OCI-LY7 (cell line): ENCODE results near the gene EPB41L4B. TPM values are rescaled to one million over a fixed set of nuclear protein-coding genes. Genes with fewer than 3 reads are reported as not detected.

ENCODE experiments used
- BruUV-seq: library from RNA; stranded (reverse); fragments of 400-500 nt; replicated peaks from 2 replicates; lab custom pipeline; 2021; lab: Mats Ljungman, UMichigan
- CTCF ChIA-PET: fragments of 300-600 bp; sonication (Branson Sonifier 250); formaldehyde crosslinking; loops from one replicate; lab custom pipeline; 2022; ENCODE audit warnings: antibody characterized with exemption; ENCODE audit not compliant: unreplicated experiment; lab: Charles Lee
- POLR2A ChIA-PET: fragments of 300-600 bp; sonication (Branson Sonifier 250); formaldehyde crosslinking; loops from one replicate; lab custom pipeline; 2022; ENCODE audit warnings: antibody characterized with exemption; lab: Charles Lee
- DNase-seq: peaks from one replicate; pipeline ENCODE4 v3.0.0-alpha.2; 2015; ENCODE audit warnings: low spot score
- H2AFZ ChIP-seq: fragments of 200-600 bp; sonication (generic), shearing (Covaris generic); 2 replicates; pipeline ENCODE4 v1.6.1; 2014; ENCODE audit warnings: mild to moderate bottlenecking, antibody characterized with exemption, low read length, moderate library complexity
- H3K27ac ChIP-seq: fragments of 200-600 bp; sonication (generic); 2 replicates; pipeline ENCODE4 v1.5.1; 2014; ENCODE audit warnings: mixed run types, low read depth, mild to moderate bottlenecking, moderate library complexity, low read length, inconsistent platforms; ENCODE audit not compliant: poor library complexity, severe bottlenecking
- H3K36me3 ChIP-seq: fragments of 200-600 bp; sonication (generic); 2 replicates; pipeline ENCODE4 v1.6.1; 2014; ENCODE audit warnings: mild to moderate bottlenecking, antibody characterized with exemption, low read length, moderate library complexity, mixed read lengths; ENCODE audit not compliant: insufficient read depth
- H3K4me1 ChIP-seq: fragments of 200-600 bp; sonication (generic); 2 replicates; pipeline ENCODE4 v1.5.1; 2014; ENCODE audit warnings: mild to moderate bottlenecking, low read length; ENCODE audit not compliant: insufficient read depth, poor library complexity, severe bottlenecking
- H3K4me2 ChIP-seq: fragments of 200-600 bp; sonication (generic); 2 replicates; pipeline ENCODE4 v1.6.1; 2014; ENCODE audit warnings: mild to moderate bottlenecking, low read length
- H3K4me3 ChIP-seq: fragments of 200-600 bp; sonication (generic); 2 replicates; pipeline ENCODE4 v1.5.1; 2014; ENCODE audit warnings: mild to moderate bottlenecking, low read depth, low read length; ENCODE audit not compliant: poor library complexity, severe bottlenecking
- H3K79me2 ChIP-seq: fragments of 200-600 bp; sonication (generic); 2 replicates; pipeline ENCODE4 v1.6.1; 2016; ENCODE audit warnings: low read depth, mild to moderate bottlenecking, low read length, moderate library complexity, mixed read lengths; ENCODE audit not compliant: insufficient read depth
- H3K9me2 ChIP-seq: fragments of 200-600 bp; sonication (generic); 2 replicates; pipeline ENCODE4 v1.6.1; 2016; ENCODE audit warnings: mild to moderate bottlenecking, low read length, mixed read lengths; ENCODE audit not compliant: insufficient read depth
- H3K9me3 ChIP-seq: fragments of 200-600 bp; sonication (generic); 2 replicates; pipeline ENCODE4 v1.6.1; 2014; ENCODE audit warnings: mild to moderate bottlenecking, mixed run types, low read length, mixed read lengths
- H4K20me1 ChIP-seq: fragments of 200-600 bp; sonication (generic); 2 replicates; pipeline ENCODE4 v1.6.1; 2014; ENCODE audit warnings: mild to moderate bottlenecking, antibody characterized with exemption, low read length, moderate library complexity, mixed read lengths; ENCODE audit not compliant: insufficient read depth
- EZH2phosphoT487 ChIP-seq: fragments of 200-600 bp; sonication (generic); IDR thresholded peaks from 2 replicates; pipeline ENCODE4 v1.6.1; 2018; ENCODE audit warnings: low read depth, borderline replicate concordance, mild to moderate bottlenecking, mixed run types, antibody characterized with exemption, low read length, moderate library complexity, mixed read lengths
- intact Hi-C: fragments of 100-400 bp; cut with micrococcal nuclease; formaldehyde crosslinking; loops from one replicate; pipeline ENCODE4 v1.10.0; 2022; ENCODE audit not compliant: unreplicated experiment
- total RNA-seq, 2 experiments: library from RNA; depleted of rRNA in 1 of 2; stranded (reverse); fragments of >200 nt in 1 of 2; shearing (Covaris generic) in 1 of 2; gene quantifications; 2 replicates each; pipeline ENCODE4 v1.2.3, GENCODE V29; 2014 to 2022
- TF ChIP-seq, protein P1 (sequence below): fragments of 200-600 bp; sonication (generic); conservative IDR thresholded peaks from 2 replicates; pipeline ENCODE4 v1.5.1; 2014; ENCODE audit warnings: mild to moderate bottlenecking, antibody characterized with exemption, low read length, moderate library complexity, mixed read lengths

The EPB41L4B gene
- total RNA-seq, 2 experiments from 2014 or later = 0.29 TPM; not detected in 1

DNA sequence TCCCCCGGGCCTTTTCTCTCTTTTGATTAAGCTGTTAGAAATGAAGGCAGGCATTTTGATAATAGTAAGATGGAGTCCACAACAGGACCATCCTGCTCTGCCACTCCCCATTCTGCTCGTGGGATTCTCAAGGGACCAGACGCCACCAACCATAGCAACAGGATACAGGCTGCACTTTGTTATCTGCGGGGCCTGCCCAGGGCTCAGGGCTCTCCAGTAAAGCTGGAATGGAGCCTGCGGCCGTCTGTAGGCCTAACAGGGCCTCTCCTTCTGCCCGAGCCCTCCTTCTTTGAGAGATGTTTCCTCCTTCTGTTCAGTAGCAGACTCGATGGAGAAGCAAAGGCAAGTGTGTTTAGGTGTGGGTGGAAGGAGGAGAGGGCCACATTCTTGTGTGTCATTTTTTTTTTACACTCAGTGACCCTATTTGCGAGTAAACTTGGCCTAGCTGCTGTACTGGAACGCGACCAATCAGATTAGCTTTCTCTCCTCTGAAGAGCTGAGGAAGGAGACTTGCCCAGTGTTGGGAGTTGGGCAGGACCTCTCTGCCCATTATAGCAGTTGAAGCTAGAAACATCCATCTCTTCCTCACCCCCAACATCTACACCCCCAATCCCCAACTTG is 8.9 kb upstream of the EPB41L4B start:
- ChIA-PET POLR2A (interaction anchor here (0.6 kb wide), 2 partner anchors 137 to 445 kb away, joined by 3 to 5 read pairs; no protein-coding TSS in a partner anchor), CTCF (no interaction called here)
- no peak overlapping the region for H3K4me3 ChIP-seq
- H4K20me1 ChIP-seq = no peaks in the 10 kb centered on the region
- H2AFZ ChIP-seq = no peak overlapping the region
- no TSS peak for BruUV-seq
- H3K9me3 ChIP-seq = no peaks in the 10 kb centered on the region
- H3K4me1 ChIP-seq = no peaks in the 10 kb centered on the region
- no peaks in the 10 kb centered on the region for H3K79me2 ChIP-seq
- no peak for TF ChIP-seq EZH2phosphoT487
- TF ChIP-seq, protein P1, sequence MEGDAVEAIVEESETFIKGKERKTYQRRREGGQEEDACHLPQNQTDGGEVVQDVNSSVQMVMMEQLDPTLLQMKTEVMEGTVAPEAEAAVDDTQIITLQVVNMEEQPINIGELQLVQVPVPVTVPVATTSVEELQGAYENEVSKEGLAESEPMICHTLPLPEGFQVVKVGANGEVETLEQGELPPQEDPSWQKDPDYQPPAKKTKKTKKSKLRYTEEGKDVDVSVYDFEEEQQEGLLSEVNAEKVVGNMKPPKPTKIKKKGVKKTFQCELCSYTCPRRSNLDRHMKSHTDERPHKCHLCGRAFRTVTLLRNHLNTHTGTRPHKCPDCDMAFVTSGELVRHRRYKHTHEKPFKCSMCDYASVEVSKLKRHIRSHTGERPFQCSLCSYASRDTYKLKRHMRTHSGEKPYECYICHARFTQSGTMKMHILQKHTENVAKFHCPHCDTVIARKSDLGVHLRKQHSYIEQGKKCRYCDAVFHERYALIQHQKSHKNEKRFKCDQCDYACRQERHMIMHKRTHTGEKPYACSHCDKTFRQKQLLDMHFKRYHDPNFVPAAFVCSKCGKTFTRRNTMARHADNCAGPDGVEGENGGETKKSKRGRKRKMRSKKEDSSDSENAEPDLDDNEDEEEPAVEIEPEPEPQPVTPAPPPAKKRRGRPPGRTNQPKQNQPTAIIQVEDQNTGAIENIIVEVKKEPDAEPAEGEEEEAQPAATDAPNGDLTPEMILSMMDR = no peak
- H3K9me2 ChIP-seq = no peaks in the 10 kb centered on the region
- H3K36me3 ChIP-seq = no peaks in the 10 kb centered on the region
- intact Hi-C loops = no loop called here
- H3K27ac ChIP-seq = no peak overlapping the region
- DNase-seq = no peak
- H3K4me2 ChIP-seq = no peak overlapping the region

DNA sequence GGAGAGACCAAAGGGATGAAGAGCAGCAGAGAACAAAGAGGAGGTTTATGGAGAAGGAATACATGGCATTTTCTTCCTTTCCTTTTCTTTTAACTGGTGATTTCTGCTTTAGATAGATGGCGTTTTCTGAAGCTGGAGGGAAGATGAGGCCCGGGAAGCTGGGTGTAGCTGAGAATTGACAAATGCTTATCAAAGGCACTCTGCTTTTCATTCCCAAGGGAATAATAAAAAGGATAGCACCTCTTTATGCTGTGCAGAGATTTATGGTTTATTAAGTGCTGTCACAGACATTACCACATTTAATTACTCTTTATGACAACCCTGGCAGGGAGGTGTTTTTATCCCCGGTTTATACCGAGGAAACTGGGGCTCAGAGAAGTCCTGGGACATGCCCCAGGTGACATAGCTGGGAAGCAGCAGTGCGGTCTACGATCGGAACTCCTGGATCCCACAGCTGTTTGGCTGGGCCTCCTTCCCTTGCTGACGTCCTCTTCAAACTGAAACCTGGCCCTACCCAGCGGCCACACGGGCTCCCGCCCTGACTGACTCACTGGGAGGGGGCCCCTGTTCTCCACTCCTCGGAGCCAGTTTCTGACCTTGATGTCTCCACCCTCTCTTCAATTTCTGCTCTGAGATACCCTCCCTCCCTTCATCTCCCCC is 8.2 kb upstream of the EPB41L4B start:
- DNase-seq = no peak
- Histone ChIP-seq H3K4me1 (no peaks in the 10 kb centered on the region), H3K4me2 (no peak overlapping the region), H3K79me2 (no peaks in the 10 kb centered on the region), H4K20me1 (no peaks in the 10 kb centered on the region), H3K27ac (no peak overlapping the region), H3K36me3 (no peaks in the 10 kb centered on the region), H2AFZ (no peak overlapping the region), H3K4me3 (no peak overlapping the region), H3K9me3 (no peaks in the 10 kb centered on the region), H3K9me2 (no peaks in the 10 kb centered on the region)
- POLR2A ChIA-PET = no interaction called here
- CTCF ChIA-PET = no interaction called here
- BruUV-seq = no TSS peak
- TF ChIP-seq EZH2phosphoT487 = no peak
- TF ChIP-seq, protein P1 = no peak
- intact Hi-C loops = no loop called here

DNA sequence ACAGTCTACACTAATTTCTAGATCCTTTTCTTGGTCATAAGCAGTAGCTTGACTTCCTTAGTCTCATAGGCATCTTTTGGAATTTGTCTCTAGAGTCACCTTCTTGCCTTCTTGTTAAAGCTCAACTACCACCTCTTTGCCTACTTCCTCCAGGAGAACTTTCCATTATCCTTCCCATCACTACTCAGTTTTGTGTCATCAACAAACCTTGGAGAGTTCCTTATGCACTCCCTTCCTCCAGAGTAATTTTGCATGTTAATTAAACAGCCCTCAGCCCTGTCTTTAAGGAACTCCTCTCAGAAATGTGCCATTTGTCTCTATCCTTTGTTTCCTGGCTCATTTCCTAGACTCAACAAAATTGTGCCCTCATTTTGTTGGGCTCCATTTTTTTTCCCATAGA is 4.2 kb upstream of the EPB41L4B start:
- Histone ChIP-seq H2AFZ (no peak overlapping the region), H3K79me2 (no peaks in the 10 kb centered on the region), H3K9me3 (no peaks in the 10 kb centered on the region), H3K36me3 (no peaks in the 10 kb centered on the region), H3K4me3 (no peak overlapping the region), H3K27ac (no peak overlapping the region), H4K20me1 (no peaks in the 10 kb centered on the region), H3K4me2 (no peak overlapping the region), H3K9me2 (no peaks in the 10 kb centered on the region), H3K4me1 (peaks cover 4% of the 10 kb centered on the region)
- CTCF ChIA-PET = no interaction called here
- no TSS peak for BruUV-seq
- intact Hi-C loops = no loop called here
- no peak for TF ChIP-seq EZH2phosphoT487
- TF ChIP-seq, protein P1 = no peak
- DNase-seq = no peak
- POLR2A ChIA-PET = interaction anchor here (0.6 kb wide), 1 partner anchor 18 kb away, joined by 5 read pairs; no protein-coding TSS in a partner anchor
